T-helper 1 cell treated with Interleukin-12 subunit alpha and Interleukin-12 subunit beta and Interleukin-4 antibody, amounts not matched to agents 30 ng/mL and 1 ng/mL, for 36 hours (primary cell): ENCODE measurements around the gene EEF1AKMT2. TPM values are rescaled to one million over a fixed set of nuclear protein-coding genes. Genes with fewer than 3 reads are reported as not detected.

Experiments used
- intact Hi-C: fragments of 100-400 bp; cut with micrococcal nuclease; formaldehyde crosslinking; loops from one replicate; pipeline ENCODE4 v1.15.1; 2024
- total RNA-seq: library from RNA; stranded (reverse); gene quantifications from 2 replicates; pipeline ENCODE4 v1.2.3, GENCODE V29; 2022

EEF1AKMT2 gene
- total RNA-seq, 1 donor from 2014 or later = 21.6 TPM

DNA sequence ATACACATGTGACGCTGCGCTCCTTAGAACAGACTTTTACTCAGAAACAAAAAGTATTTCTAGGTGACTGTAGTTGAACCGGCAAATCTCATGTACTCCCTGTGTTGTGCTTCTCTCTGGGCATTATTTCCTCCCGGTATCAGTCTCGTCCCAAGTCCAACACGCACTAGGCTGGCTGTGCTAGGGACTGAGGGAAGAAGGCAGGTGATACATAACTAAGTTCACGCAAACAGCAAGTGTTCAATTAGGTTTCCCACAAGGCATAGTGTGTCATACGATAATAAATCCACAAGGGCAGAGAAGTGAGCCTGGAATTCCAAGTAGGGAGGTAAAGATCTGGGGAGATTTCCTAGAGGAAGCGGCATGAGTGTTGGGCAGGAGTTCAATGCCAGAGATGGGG lies 67.9 kb downstream of the EEF1AKMT2 start:
- intact Hi-C loops = loop anchor here (1.0 kb wide), 3 partner anchors 9 to 35 kb away; no protein-coding TSS in a partner anchor

DNA sequence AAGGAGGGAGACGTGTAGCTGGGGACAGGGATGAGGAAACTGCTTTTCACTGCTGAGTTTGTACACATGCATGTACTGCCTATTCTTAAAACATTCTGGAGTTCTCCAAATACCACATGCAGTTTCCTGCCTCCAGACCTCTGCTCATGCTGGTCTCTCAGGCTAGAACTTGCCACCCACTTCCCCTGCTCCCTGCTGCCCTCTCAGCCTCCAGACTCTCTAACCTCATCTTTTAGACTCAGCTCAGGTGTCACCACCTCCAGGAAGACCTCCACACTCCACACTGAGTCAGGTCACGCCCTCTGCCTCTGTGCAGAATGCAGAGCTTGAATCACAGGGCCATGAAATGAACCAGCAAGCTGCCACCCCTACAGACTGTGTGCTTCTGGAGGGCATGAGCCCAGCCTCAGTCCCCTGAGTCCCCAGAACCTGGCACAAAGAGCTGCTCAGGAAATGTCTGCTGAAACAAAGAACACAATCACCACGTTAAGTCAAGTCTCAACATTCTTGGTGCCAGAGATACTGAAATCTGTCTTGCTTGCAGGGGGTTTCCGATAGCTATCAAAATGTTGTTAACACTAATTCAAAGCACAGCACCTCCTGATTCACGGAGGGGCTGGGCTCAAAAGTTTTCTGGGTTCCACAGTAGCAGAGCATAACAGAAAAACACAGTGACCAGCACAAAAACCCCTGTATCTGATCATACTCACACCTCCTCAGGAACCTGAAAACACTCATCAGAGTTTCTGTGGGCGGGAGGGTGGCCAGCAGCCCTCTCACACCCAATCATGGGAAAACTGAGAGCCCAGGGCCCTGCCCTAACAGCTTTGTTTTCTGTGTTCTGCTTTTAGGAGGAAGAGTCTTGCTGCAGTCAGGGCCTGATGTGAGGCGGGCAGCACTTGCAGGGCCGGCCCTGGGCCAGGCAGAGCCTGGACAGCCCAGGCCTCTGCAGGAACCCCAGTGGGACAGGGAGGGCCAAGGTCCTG lies 68.6 kb downstream of the EEF1AKMT2 start:
- intact Hi-C loops = loop anchor here (1.0 kb wide), 3 partner anchors 10 to 34 kb away; no protein-coding TSS in a partner anchor

DNA sequence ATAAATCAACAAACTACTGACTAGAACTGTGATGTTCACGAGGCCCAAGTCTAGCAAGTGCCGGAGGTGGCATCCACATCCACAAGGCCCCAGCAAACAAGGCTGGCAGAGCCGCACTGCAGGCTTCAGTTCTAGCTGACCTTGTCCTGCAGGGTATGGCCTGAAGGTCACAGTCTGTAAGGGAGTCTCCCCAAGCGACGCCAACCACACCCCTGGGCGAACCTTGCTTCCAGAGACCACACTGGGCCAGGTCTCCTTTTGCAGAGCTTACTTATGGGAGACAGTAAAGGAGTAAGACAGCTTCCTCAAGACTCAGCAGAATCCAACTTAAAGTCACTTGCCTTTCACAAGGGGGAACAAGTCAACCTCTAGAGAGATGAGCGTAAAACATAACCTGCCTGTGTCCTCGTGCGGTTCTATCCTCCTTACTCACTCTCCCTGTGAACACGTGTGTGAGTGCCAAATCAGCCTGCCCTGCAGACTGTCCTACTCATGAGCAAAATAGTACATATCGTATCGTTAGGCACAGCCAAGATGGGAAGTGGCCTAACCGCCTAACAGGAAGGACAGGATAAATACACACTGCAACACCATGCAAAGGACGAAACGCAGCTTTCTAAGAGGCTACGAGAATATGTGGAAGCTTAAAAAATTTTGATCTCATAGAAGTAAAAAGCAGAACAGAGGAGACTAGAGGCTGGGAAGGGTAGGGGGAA lies 70.2 kb downstream of the EEF1AKMT2 start:
- intact Hi-C loops = no loop called here

DNA sequence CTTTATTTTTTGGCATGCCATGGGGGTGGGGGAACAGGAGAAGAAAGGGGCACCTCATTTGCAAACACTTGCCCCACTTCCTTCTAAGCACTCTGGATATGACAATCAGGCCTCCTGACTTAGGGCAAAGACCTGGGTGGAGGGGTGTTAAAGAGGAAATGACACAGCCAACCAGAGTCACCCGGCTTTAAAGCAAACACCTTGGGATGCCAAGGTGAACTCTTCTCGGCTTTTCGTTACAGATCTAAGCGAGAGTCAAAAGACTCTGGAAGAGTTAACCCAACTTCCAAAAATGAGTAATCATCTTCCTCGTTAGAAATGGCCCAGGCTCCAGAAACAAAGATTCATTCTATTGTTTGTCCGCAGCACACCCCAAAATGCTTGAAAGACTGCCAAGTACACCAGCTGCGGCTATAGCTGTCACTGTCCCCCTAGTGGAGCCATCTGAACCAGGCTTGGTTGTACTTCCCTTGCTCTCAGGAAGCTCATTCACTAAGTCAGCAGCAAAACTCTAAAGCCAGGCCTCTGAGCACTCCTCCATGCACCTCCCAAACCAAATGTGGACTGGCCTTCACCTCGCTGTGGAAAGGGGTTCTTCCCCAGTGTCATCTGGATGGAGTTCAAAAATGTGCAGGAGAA lies 72.4 kb downstream of the EEF1AKMT2 start:
- intact Hi-C loops = loop anchor here (1.0 to 2.0 kb wide), 5 partner anchors 17 to 82 kb away; partner anchors contain the start of genes ABRAXAS2 and EEF1AKMT2

DNA sequence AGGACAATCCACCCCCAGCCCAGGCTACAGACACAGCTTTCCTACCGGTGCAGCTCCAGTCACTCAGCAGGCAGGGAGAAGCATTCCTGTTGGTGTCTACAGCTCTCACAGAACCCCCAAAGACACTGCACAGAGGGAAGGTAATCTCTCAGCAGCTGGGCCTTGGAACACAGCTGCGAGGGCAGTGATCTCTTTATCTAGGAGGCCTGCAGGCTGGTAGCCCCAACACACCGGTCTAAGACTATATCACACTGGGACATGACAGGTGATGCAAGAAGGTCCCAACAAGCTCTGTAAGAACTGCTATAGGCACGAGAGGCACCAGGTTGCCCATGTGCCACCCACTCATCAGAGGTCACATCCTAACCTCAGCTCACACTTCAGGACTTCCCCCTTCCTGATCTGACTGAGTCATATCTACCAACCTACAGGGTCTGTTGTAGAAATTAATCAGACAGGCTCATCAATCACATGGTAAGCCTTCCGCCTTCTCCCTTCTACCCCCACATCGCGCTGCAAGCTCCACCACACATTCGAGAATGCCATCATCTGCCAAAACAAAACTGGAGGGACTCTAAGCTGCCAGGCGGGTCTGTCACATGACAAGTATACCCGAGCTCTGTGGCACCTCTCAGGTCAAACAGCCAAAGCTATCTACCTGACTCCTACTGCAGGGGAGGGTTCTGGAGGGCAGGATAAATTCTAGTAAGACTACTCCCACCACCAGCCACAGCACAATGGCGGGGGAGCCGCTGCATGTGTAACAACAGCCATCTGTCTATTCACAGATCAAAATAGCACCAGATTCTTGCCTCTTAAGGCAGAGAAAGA lies 73.6 kb downstream of the EEF1AKMT2 start:
- intact Hi-C loops = loop anchor here (1.0 to 2.0 kb wide), 5 partner anchors 15 to 91 kb away; partner anchors contain the start of gene EEF1AKMT2

DNA sequence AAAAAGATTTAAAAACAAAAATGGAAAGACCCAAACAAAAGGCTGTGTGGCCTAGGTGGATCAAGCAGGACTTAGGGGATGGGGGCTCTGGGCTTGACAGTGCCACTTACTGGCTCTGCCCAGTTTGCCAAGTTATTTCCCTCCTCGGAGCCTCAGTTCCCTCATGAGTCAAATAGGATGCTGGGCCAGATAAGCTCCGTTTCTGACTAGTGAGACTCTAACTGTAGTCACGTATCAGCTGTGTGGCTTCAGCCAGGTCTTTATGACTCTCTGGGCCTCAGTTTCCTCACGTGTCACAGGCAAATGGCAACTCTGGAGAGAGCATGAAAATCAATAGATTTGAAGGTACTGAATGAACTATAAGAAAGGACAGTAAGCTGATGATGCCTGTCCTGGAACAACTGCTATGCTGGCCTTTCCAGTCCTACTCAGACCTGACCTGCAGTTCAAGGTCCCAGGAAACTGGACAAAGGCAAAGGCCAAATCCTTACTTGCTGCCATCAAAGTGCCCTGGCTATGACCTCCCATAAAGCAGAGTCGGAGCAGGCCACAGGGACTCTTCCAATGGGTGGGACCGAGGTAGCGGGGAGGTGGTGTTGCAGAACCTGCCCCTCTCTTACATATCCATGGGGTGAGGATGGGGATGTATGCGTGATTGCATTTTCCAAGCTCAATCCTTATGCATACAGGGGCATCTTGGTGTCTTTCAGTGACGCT lies 74.5 kb downstream of the EEF1AKMT2 start:
- intact Hi-C loops = no loop called here

DNA sequence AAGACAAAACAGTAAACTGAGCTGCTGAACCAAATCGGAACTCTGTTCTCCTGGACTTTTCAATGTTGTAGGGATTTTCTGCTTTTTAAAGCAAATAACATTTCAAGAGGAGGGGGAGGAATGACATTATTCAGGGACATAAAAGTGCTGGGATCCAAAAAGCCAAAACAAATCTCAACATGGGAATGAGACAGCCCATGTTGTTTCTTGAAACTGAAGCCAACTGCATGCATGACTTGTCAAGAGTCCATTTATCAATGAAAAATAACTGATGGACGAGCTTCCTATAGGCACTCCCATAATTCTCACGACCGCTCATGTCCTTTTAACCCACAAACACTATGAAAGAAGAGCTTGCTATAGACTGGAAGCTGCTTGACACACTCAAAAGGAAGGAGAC lies 75.3 kb downstream of the EEF1AKMT2 start:
- intact Hi-C loops = no loop called here

DNA sequence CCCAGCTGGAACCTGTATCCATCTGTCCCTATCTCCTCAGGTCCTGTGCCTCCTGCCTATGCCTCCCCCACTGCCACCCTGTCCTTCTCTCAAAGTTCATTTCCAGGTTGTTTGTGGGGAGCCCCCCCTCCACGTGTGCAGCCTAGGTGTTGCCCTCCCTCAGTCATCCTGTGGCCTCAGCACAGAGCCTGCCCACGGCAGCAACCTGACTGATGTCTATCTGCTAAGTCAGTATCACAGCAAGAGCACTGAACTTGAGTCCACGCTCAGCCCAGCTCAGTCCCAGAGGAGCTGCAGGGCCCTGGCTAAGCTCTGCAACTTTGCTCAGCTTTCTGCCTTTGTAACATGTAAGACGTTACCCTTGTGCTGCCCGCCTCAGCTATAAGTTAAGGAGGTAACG lies 76.2 kb downstream of the EEF1AKMT2 start:
- intact Hi-C loops = no loop called here

DNA sequence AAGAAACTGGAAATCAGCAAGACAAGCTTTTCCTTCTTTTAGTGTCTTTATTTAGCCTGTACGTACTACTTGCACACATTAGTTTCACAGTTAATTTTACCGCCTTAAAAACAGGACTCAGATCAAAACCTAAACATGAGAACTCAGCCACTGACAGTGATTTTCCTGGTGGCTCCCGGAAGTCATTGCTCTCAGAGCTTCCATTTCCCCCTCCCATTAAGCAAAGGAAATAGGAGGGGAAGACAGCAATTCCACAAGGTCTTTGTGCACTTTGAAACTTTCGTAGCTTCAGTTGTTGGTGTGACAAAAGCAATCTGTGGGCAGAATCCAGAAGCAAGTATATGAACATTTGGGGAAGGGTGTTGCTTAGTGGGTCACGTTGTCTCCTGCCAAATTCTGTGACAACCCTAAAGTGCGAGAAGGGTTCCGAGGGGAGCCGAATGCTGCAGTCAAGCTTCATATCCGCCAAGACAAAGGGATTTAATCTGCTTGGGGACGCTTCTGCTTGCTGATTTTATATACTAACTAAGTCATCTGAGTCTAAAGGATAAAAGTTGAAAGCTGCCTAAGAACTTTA lies 77.9 kb downstream of the EEF1AKMT2 start:
- intact Hi-C loops = no loop called here

DNA sequence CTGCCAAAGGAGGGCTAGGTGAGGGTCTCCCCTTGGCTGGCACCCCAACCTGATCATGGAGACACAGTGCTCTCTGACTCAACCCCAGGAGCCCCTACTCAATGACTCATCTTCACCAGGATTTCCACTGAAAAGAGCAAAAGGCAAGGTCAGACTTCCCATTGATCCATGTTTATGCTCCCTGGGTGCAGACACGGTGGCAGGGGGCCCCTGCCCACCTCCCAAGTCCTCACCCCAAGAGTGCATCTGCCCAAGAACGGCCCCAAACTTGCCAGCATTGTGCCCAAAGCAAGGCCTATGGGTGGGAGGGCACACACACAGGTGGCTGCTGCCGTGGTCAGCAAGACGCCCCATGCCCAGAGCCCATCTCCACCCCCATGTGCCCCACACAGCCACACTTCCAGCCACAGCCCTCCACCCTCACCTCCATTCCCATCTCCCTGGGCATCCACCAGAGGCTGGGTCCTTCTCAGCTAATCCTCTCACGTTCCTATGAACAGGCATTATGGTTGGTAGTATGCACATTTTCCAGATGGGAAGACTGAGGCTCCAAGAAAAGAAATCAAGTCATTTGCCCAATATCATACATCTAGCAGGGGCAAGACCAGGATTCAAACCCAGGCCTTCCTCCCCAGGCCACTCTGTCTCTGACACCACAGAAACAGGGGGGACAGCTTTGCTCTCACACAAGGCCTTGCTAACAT lies 78.8 kb downstream of the EEF1AKMT2 start:
- intact Hi-C loops = no loop called here

DNA sequence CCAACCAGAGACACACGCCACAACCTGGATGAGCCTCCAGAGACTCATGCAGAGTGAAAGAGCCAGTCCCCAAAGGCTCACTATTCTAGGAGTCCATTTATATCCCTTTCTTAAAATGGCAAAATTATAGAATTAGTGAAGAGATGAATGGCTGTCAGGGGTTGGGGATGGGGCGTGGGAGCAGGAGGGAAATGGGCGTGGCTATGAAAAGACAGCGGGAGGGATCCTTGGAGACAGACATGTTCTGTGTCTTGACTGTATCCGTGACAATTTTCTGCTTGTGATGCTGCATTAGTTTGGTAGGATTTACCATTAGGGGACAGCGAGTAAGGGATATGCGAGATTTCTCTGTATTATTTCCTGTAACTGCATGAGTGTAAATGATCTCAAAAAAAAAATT lies 80.5 kb downstream of the EEF1AKMT2 start:
- intact Hi-C loops = no loop called here

DNA sequence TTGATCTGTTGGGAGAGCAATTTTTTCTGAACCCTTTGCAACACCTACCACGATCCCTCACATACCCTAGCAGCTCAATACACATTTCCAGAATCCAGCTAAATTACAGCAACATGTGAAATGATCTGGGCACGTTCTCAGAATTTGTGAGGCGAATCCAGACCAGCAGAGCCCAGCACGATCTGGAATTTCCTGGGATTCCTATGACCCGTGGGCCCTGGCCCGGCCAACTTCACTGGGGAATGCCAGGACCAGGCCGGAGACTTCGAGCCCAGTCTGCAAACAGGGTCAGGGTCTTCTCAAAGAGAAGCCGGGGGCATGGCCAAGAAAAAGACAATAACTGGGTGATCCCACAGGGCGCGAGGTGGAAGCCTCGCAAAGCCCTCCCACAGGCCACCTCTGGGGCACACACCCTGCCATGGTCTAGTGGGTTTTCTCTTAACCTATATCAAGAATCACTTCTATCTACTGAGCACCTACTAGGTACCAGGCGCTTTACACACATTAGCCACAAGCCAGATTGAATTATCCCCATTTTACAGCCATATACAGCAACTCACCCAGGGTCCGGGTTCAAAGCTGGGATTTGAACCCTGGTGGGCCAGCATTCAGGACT lies 81.3 kb downstream of the EEF1AKMT2 start:
- intact Hi-C loops = no loop called here

DNA sequence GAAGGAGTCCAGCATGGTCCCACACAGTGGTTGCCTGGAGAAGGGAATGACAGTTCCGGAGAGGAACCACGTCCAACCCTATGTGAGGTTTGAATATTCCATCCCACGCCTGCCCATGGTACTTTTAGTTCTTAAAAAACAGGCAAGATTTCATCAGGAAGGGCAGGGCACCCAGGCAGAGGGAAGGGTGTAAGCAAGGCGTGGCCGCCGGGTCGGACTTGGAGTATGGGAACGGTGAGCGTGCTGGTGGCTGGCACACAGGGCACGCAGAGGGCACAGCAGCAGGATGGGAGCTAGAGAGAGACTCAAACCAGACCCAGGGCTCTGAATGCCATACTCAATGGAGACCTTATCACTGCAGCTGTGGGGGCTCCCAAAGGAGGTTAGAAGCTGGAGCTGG lies 81.8 kb downstream of the EEF1AKMT2 start:
- intact Hi-C loops = no loop called here

DNA sequence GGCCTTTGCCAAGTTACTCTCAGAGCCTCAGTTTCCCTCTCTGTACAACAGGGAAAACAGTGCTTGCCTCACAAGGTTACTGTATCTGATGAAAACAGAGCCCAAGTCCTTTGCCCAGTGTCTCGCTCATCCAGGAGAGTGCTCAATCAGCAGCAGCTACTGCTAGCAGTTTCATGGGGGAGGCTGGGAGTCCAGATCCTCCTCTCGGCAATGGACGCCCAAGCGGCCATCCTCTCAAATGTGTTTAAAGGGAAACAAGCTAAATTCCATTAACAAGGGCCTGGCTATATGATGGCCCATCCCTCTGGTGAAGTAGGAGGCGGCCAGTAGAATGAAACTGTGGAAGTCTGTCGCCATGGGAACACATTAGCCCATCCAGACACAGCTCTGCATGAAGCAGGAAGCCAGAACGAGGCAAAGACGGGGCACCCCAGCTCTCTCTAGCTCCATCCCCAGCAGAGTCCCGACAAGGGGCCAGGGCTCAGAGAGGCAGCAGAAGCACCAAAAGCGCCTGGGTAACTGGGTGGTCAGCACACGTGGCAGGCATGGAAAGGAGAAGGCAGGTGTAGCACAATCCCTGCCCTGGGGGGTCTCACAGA lies 82.7 kb downstream of the EEF1AKMT2 start:
- intact Hi-C loops = no loop called here

DNA sequence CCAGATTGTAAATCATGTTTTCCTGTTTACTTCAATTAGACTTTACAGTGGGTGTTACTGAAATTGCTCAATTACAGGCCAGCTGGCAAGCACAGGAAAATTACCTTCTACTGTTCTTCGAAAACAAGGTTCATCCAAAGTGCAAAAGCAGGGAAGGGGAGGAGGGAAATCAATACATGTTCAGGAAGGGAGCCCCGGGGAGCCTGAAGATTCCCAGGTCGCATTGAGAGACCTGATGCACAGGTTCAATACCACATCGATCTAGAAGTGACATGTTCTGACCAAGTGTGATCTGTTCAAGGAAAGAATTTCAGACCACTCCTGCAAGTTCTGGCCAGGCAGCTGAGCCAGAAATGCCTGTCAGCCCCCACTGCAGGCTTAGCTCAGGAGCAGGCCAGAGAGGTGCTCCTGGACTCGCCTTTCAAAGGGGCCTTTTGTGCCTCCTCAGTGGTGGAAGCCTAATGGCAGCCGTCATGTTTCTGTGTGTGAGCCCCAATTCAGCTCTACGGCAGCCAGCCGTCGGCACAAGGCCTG lies 83.4 kb downstream of the EEF1AKMT2 start:
- intact Hi-C loops = no loop called here
